Sigmoid colon (tissue), 4 donors: Measurements from ENCODE around the gene RAD51AP1.

ENCODE experiments used
- CTCF ChIP-seq, 4 experiments: fragments of 450-650 bp in 3 of 4; fragments of 200-600 bp in 1 of 4; IDR thresholded peaks; one replicate each; pipeline ENCODE4 v1.5.1; 2016 to 2019; ENCODE audit warnings: antibody characterized with exemption in 4 of 4, mild to moderate bottlenecking in 3 of 4, moderate library complexity in 2 of 4
- EP300 ChIP-seq, 4 donors: sonication (generic); formaldehyde crosslinking; IDR thresholded peaks; one replicate each; pipeline ENCODE4 v1.6.1; 2017; ENCODE audit warnings: antibody characterized with exemption in 4 of 4
- POLR2A ChIP-seq, 2 donors: fragments of 450-650 bp; IDR thresholded peaks; one replicate each; pipeline ENCODE4 v1.6.1; 2016; ENCODE audit warnings: antibody characterized with exemption in 2 of 2, mild to moderate bottlenecking in 2 of 2, moderate library complexity in 2 of 2
- POLR2AphosphoS5 ChIP-seq, 4 donors: sonication (generic); formaldehyde crosslinking; IDR thresholded peaks; one replicate each; pipeline ENCODE4 v1.6.1; 2017; ENCODE audit warnings: antibody characterized with exemption in 4 of 4

GRCh38 chr12:4539167-4539870 is 629 bp downstream of the RAD51AP1 start:
- TF ChIP-seq CTCF (IDR thresholded peaks at IDR 0.05) (no peak), POLR2A (IDR thresholded peaks at IDR 0.05) (no peak), EP300 (IDR thresholded peaks at IDR 0.05) (no peak), POLR2AphosphoS5 (IDR thresholded peaks at IDR 0.05) (no peak)
